Activated naive CD4-positive, alpha-beta T cell treated with anti-CD3 and anti-CD28 coated beads, Interleukin-2, amount 10 ng/mL, durations not matched to agents 7 days and 5 days (primary cell): Measurements from ENCODE around the gene BCAR3.

Experiments used
- CTCF ChIA-PET: fragments of 350-600 bp; sonication (Branson Sonifier 250); formaldehyde crosslinking; loops from one replicate; lab custom pipeline; 2021; ENCODE audit warnings: antibody characterized with exemption; lab: Charles Lee
- DNase-seq: peaks from one replicate; pipeline ENCODE4 v3.0.0-alpha.2; 2020
- H3K27ac Mint-ChIP-seq: one replicate; pipeline ENCODE4 v1.8.0; 2021; ENCODE audit warnings: mild to moderate bottlenecking, moderate library complexity, mixed read lengths
- H3K27me3 Mint-ChIP-seq: one replicate; pipeline ENCODE4 v1.8.0; 2021; ENCODE audit warnings: mild to moderate bottlenecking, mixed read lengths
- H3K36me3 Mint-ChIP-seq: one replicate; pipeline ENCODE4 v1.8.0; 2021; ENCODE audit warnings: mixed read lengths
- H3K4me1 Mint-ChIP-seq: one replicate; pipeline ENCODE4 v1.8.0; 2021; ENCODE audit warnings: mixed read lengths
- H3K4me3 Mint-ChIP-seq: one replicate; pipeline ENCODE4 v1.8.0; 2021; ENCODE audit warnings: mild to moderate bottlenecking, moderate library complexity, mixed read lengths
- H3K9me3 Mint-ChIP-seq: one replicate; pipeline ENCODE4 v1.8.0; 2021; ENCODE audit warnings: mixed read lengths

Gene BCAR3

GRCh38 chr1:93623875-93624274, 57.8 kb downstream of the BCAR3 start:
- H3K9me3 Mint-ChIP-seq, result no peaks in the 10 kb centered on the region
- no peak for DNase-seq
- no peaks in the 10 kb centered on the region for H3K4me1 Mint-ChIP-seq
- no peak overlapping the region for H3K4me3 Mint-ChIP-seq
- CTCF ChIA-PET, result interaction anchor here (1.2 to 12.4 kb wide), 2 partner anchors 192 to 228 kb away, joined by 4 to 297 read pairs; no protein-coding TSS in a partner anchor
- no peaks in the 10 kb centered on the region for H3K36me3 Mint-ChIP-seq
- H3K27ac Mint-ChIP-seq, result no peak overlapping the region
- peaks cover 11% of the 10 kb centered on the region for H3K27me3 Mint-ChIP-seq

- DNase-seq, result no peak
- no peaks in the 10 kb centered on the region for H3K36me3 Mint-ChIP-seq
- no peak overlapping the region for H3K27ac Mint-ChIP-seq
- peaks cover 11% of the 10 kb centered on the region for H3K27me3 Mint-ChIP-seq
- H3K4me1 Mint-ChIP-seq, result no peaks in the 10 kb centered on the region
- no peaks in the 10 kb centered on the region for H3K9me3 Mint-ChIP-seq
- H3K4me3 Mint-ChIP-seq, result no peak overlapping the region
- CTCF ChIA-PET, result interaction anchor here (1.0 to 12.4 kb wide), 3 partner anchors 192 to 319 kb away, joined by 4 to 297 read pairs (median 6); no protein-coding TSS in a partner anchor
Measured at GRCh38 chr1:93623436-93623835, 58.2 kb downstream of the BCAR3 start.

GRCh38 chr1:93621246-93621645, 60.4 kb downstream of the BCAR3 start:
- CTCF ChIA-PET, result interaction anchor here (1.1 kb wide), 1 partner anchor 223 kb away, joined by 3 read pairs; no protein-coding TSS in a partner anchor
- Mint-ChIP-seq H3K36me3 (no peaks in the 10 kb centered on the region), H3K4me3 (no peak overlapping the region), H3K27ac (no peak overlapping the region), H3K27me3 (peaks cover 7% of the 10 kb centered on the region), H3K9me3 (no peaks in the 10 kb centered on the region), H3K4me1 (no peaks in the 10 kb centered on the region)
- no peak for DNase-seq

- no peaks in the 10 kb centered on the region for H3K9me3 Mint-ChIP-seq
Measured at GRCh38 chr1:93620841-93621210, 60.8 kb downstream of the BCAR3 start.

GRCh38 chr1:93620172-93620840, 61.3 kb downstream of the BCAR3 start:
- CTCF ChIA-PET, result interaction anchor here (1.1 to 1.5 kb wide), 4 partner anchors 9 to 224 kb away, joined by 3 to 6 read pairs (median 4); no protein-coding TSS in a partner anchor
- no peak overlapping the region for H3K27ac Mint-ChIP-seq
- no peak overlapping the region for H3K4me3 Mint-ChIP-seq
- H3K27me3 Mint-ChIP-seq, result peaks cover 9% of the 10 kb centered on the region
- no peaks in the 10 kb centered on the region for H3K9me3 Mint-ChIP-seq
- peaks cover 2% of the 10 kb centered on the region for H3K4me1 Mint-ChIP-seq
- DNase-seq, result no peak
- no peaks in the 10 kb centered on the region for H3K36me3 Mint-ChIP-seq

More at GRCh38 chr1:93620841-93621210, 60.8 kb downstream of the BCAR3 start:
- H3K27ac Mint-ChIP-seq, result no peak overlapping the region
- peaks cover 1% of the 10 kb centered on the region for H3K4me1 Mint-ChIP-seq
- peaks cover 7% of the 10 kb centered on the region for H3K27me3 Mint-ChIP-seq
- H3K36me3 Mint-ChIP-seq, result no peaks in the 10 kb centered on the region
- CTCF ChIA-PET, result interaction anchor here (1.1 kb wide), 1 partner anchor 223 kb away, joined by 3 read pairs; no protein-coding TSS in a partner anchor
- H3K4me3 Mint-ChIP-seq, result no peak overlapping the region
- DNase-seq, result no peak

- no peak for DNase-seq
- Mint-ChIP-seq H3K27me3 (peaks cover 11% of the 10 kb centered on the region), H3K36me3 (no peaks in the 10 kb centered on the region), H3K9me3 (no peaks in the 10 kb centered on the region), H3K27ac (no peak overlapping the region), H3K4me1 (peaks cover 2% of the 10 kb centered on the region), H3K4me3 (no peak overlapping the region)
- CTCF ChIA-PET, result interaction anchor here (1.2 to 1.5 kb wide), 3 partner anchors 10 to 194 kb away, joined by 4 to 6 read pairs (median 5); no protein-coding TSS in a partner anchor
Measured at GRCh38 chr1:93619507-93620171, 62.0 kb downstream of the BCAR3 start.

GRCh38 chr1:93617670-93618499, 63.8 kb downstream of the BCAR3 start:
- Mint-ChIP-seq H3K9me3 (no peaks in the 10 kb centered on the region), H3K36me3 (no peaks in the 10 kb centered on the region), H3K4me3 (no peak overlapping the region), H3K27me3 (peaks cover 11% of the 10 kb centered on the region), H3K27ac (no peak overlapping the region), H3K4me1 (peaks cover 2% of the 10 kb centered on the region)
- no peak for DNase-seq
- CTCF ChIA-PET, result interaction anchor here (1.1 to 1.7 kb wide), 2 partner anchors 11 to 313 kb away, joined by 3 to 6 read pairs; no protein-coding TSS in a partner anchor

- Mint-ChIP-seq H3K27ac (no peak overlapping the region), H3K9me3 (no peaks in the 10 kb centered on the region), H3K4me3 (no peak overlapping the region), H3K36me3 (no peaks in the 10 kb centered on the region), H3K4me1 (peaks cover 2% of the 10 kb centered on the region), H3K27me3 (peaks cover 11% of the 10 kb centered on the region)
- CTCF ChIA-PET, result interaction anchor here (1.1 to 1.7 kb wide), 2 partner anchors 12 to 313 kb away, joined by 3 to 6 read pairs; no protein-coding TSS in a partner anchor
- no peak for DNase-seq
Measured at GRCh38 chr1:93616996-93617669, 64.5 kb downstream of the BCAR3 start.

- H3K4me3 Mint-ChIP-seq, result no peak overlapping the region
- DNase-seq, result no peak
- no peaks in the 10 kb centered on the region for H3K9me3 Mint-ChIP-seq
- peaks cover 2% of the 10 kb centered on the region for H3K4me1 Mint-ChIP-seq
- no peaks in the 10 kb centered on the region for H3K36me3 Mint-ChIP-seq
- CTCF ChIA-PET, result interaction anchor here (1.0 to 2.0 kb wide), 2 partner anchors 13 to 226 kb away, joined by 3 to 13 read pairs; no protein-coding TSS in a partner anchor
- H3K27ac Mint-ChIP-seq, result no peak overlapping the region
- peaks cover 11% of the 10 kb centered on the region for H3K27me3 Mint-ChIP-seq
Measured at GRCh38 chr1:93616221-93616995, 65.2 kb downstream of the BCAR3 start.

GRCh38 chr1:93615582-93616150, 66.0 kb downstream of the BCAR3 start:
- no peak for DNase-seq
- Mint-ChIP-seq H3K4me3 (no peak overlapping the region), H3K9me3 (no peaks in the 10 kb centered on the region), H3K4me1 (peaks cover 2% of the 10 kb centered on the region), H3K27ac (no peak overlapping the region), H3K36me3 (no peaks in the 10 kb centered on the region), H3K27me3 (peaks cover 4% of the 10 kb centered on the region)
- CTCF ChIA-PET, result interaction anchor here (1.0 to 2.0 kb wide), 2 partner anchors 14 to 227 kb away, joined by 3 to 13 read pairs; no protein-coding TSS in a partner anchor

GRCh38 chr1:93614986-93615581, 66.6 kb downstream of the BCAR3 start:
- DNase-seq, result no peak
- Mint-ChIP-seq H3K4me1 (peaks cover 2% of the 10 kb centered on the region), H3K9me3 (no peaks in the 10 kb centered on the region), H3K36me3 (no peaks in the 10 kb centered on the region), H3K27me3 (peaks cover 4% of the 10 kb centered on the region), H3K27ac (no peak overlapping the region), H3K4me3 (no peak overlapping the region)
- CTCF ChIA-PET, result interaction anchor here (1.0 to 2.0 kb wide), 2 partner anchors 15 to 227 kb away, joined by 3 to 13 read pairs; no protein-coding TSS in a partner anchor

GRCh38 chr1:93614541-93614940, 67.1 kb downstream of the BCAR3 start:
- H3K27ac Mint-ChIP-seq, result no peak overlapping the region

More at GRCh38 chr1:93614541-93614940, 67.1 kb downstream of the BCAR3 start:
- Mint-ChIP-seq H3K27me3 (peaks cover 7% of the 10 kb centered on the region), H3K4me3 (no peak overlapping the region), H3K9me3 (no peaks in the 10 kb centered on the region), H3K4me1 (peaks cover 2% of the 10 kb centered on the region), H3K36me3 (no peaks in the 10 kb centered on the region)
- DNase-seq, result no peak
- CTCF ChIA-PET, result interaction anchor here (0.8 to 2.0 kb wide), 2 partner anchors 15 kb away, joined by 3 to 13 read pairs; no protein-coding TSS in a partner anchor
